ENCODE data around the gene HIPK2. TPM values are rescaled to one million over a fixed set of nuclear protein-coding genes. Genes with fewer than 3 reads are reported as not detected.

The HIPK2 gene
- total and polyA plus RNA-seq, 10 of the 15 experiments (the other 5 are each of a cell fraction or from before 2014, with no cell fraction given): 1.7 to 39.0 (median 9.4) TPM

GRCh38 chr7:139566736-139567646 is 210.8 kb downstream of the HIPK2 start:
- Histone ChIP-seq H3K4me3 (no peak overlapping the region), H3K9ac (ENCODE audit: control insufficient read depth, insufficient read depth, low read length) (no peak overlapping the region), H3K9me3 (replicated peaks; ENCODE audit: control insufficient read depth, insufficient read depth, low read length) (no peaks in the 10 kb centered on the region), H3K4me1 (ENCODE audit: control insufficient read depth, insufficient read depth, low read length) (no peaks in the 10 kb centered on the region), H2AFZ (ENCODE audit: control insufficient read depth, low read depth, low read length) (no peak overlapping the region), H3K4me2 (ENCODE audit: control insufficient read depth, insufficient read depth) (no peak overlapping the region), H3K36me3 (ENCODE audit: control insufficient read depth in 2 of 2, insufficient read depth in 2 of 2, low read length in 1 of 2) (no peaks in the 10 kb centered on the region; a peak in 2 of 4 replicates), H3K79me2 (ENCODE audit: control insufficient read depth, insufficient read depth, low read length) (no peaks in the 10 kb centered on the region), H3K27me3 (replicated peaks in 1 of 2; ENCODE audit: control insufficient read depth in 2 of 2, insufficient read depth in 2 of 2, low read length in 1 of 2) (no peaks in the 10 kb centered on the region), H3K27ac (ENCODE audit: control insufficient read depth, insufficient read depth) (no peak overlapping the region), H4K20me1 (ENCODE audit: control insufficient read depth, insufficient read depth) (no peaks in the 10 kb centered on the region)
- CTCF ChIA-PET: no interaction called here
- RAD21 ChIA-PET (ENCODE audit: unreplicated experiment): no interaction called here
- intact Hi-C loops (cut with micrococcal nuclease; ENCODE audit: unreplicated experiment): no loop called here
- no TSS peak for BruUV-seq (replicated peaks)
- in situ Hi-C loops (cut with MboI): no loop called here
- POLR2A ChIA-PET: no interaction called here
- DNase-seq (ENCODE audit: low read depth, low spot score): no peak
- WGBS (ENCODE audit: insufficient coverage, insufficient replicate concordance, low lambda C conversion rate, missing lambda C conversion rate): 87% methylated on average over 15 of the region's 15 CpGs
- SMC1A ChIA-PET (ENCODE audit: uncharacterized antibody, unreplicated experiment): no interaction called here
- no peak for FAIRE-seq
- TF ChIP-seq MXI1 (IDR thresholded peaks at IDR 0.05; ENCODE audit: low read depth, low read length) (no peak), BCL3 (IDR thresholded peaks at IDR 0.05; ENCODE audit: borderline replicate concordance, insufficient read depth, low read depth, low read length, poor library complexity, severe bottlenecking) (no peak), REST (IDR thresholded peaks at IDR 0.05; ENCODE audit: low read depth, low read length) (no peak), ZNF207 (IDR thresholded peaks at IDR 0.05; ENCODE audit: borderline replicate concordance) (no peak), HDAC2 (IDR thresholded peaks at IDR 0.05) (no peak), SPI1 (IDR thresholded peaks at IDR 0.05; ENCODE audit: borderline replicate concordance, insufficient read depth, low read depth, low read length) (no peak), ZBED1 (IDR thresholded peaks at IDR 0.05; ENCODE audit: borderline replicate concordance) (no peak), SP1 (IDR thresholded peaks at IDR 0.05; ENCODE audit: low read depth, low read length) (no peak)
- no peak for ATAC-seq

All from GM12878 (cell line).